Neutrophil (primary cell): ENCODE data around the gene PACRGL.

Experiments used
- H3K27ac ChIP-seq: fragments of 200-600 bp; sonication (generic); 2 replicates; pipeline ENCODE4 v1.5.1; 2016; ENCODE audit warnings: mild to moderate bottlenecking, moderate library complexity
- H3K27me3 ChIP-seq: fragments of 200-600 bp; sonication (generic); 2 replicates; pipeline ENCODE4 v1.6.0; 2016; ENCODE audit warnings: mild to moderate bottlenecking
- H3K36me3 ChIP-seq: fragments of 200-600 bp; sonication (generic); 2 replicates; pipeline ENCODE4 v1.5.1; 2017
- H3K4me1 ChIP-seq, 2 experiments: fragments of 200-600 bp in 1 of 2; sonication (generic) in 1 of 2; 1 replicate in 1 of 2; 2 replicates in 1 of 2; pipeline versions ENCODE4 v1.5.1 to v1.6.1; 2013 to 2016; ENCODE audit warnings: low read depth in 1 of 2, low read length in 1 of 2, mild to moderate bottlenecking in 1 of 2, moderate library complexity in 1 of 2; ENCODE audit not compliant: control insufficient read depth in 1 of 2, insufficient read depth in 1 of 2
- H3K4me3 ChIP-seq, 2 experiments: fragments of 200-600 bp in 1 of 2; sonication (generic) in 1 of 2; 1 replicate in 1 of 2; 2 replicates in 1 of 2; pipeline ENCODE4 v1.5.1; 2013 to 2016; ENCODE audit warnings: low read depth in 1 of 2, low read length in 1 of 2, mild to moderate bottlenecking in 1 of 2, moderate library complexity in 1 of 2
- H3K9me3 ChIP-seq: fragments of 200-600 bp; sonication (generic); 2 replicates; pipeline ENCODE4 v1.5.1; 2016
- CTCF ChIP-seq: fragments of 200-600 bp; sonication (generic); IDR thresholded peaks from 2 replicates; pipeline ENCODE4 v1.5.1; 2016; ENCODE audit warnings: antibody characterized with exemption

Gene PACRGL

DNA sequence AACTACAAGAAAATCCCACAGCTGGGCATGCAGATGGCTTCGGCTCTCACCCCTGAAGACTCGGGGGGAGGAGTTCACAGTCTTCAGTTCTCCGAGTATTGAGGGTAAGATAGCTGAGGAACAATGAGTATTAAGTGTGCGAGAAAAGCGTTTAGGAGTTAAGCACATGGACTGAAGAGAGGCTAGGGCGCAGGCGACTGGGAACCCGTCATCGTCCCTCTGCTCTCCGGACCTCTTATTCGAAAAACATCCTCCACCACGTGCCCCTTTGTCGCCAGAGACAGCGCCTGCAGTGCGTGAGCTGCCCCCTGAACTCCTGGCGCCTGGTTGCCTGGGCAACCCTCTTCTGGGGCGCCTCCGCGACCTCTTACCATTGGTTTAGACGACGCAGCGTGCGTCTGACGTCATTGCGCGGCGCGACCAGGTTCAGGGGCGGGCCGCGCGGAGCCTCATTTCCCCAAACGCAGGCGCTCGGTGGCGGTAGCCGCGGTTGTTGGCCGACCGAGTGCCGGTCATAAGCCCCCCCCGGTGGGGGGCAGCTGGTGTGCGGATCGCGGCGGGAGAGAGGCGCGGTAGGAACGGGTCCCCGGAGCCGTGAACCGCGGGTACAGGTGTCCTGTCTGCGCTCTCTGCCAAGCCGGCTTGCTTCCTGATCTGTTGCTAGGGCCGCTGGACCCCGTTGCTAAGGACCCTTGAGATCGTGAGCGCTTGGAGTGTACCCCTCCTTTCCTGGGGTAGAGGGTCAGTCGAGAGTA lies at the start of gene PACRGL:
TSS of gene PACRGL (plus strand) at position 452 of the 755 bp plus-strand sequence. CDS start 4,024 bp downstream, outside the sequence.
- Histone ChIP-seq H3K4me3 (peak within 1 kb of the TSS; percentile 70 to 78), H3K9me3 (no peaks in the 10 kb centered on the region), H3K27ac (no peak within 1 kb of the TSS), H3K36me3 (peaks cover 7% of the 10 kb centered on the region), H3K4me1 (peaks cover 5 to 11% of the 10 kb centered on the region in 2 experiments), H3K27me3 (no peaks in the 10 kb centered on the region)
- TF ChIP-seq CTCF, result no peak

DNA sequence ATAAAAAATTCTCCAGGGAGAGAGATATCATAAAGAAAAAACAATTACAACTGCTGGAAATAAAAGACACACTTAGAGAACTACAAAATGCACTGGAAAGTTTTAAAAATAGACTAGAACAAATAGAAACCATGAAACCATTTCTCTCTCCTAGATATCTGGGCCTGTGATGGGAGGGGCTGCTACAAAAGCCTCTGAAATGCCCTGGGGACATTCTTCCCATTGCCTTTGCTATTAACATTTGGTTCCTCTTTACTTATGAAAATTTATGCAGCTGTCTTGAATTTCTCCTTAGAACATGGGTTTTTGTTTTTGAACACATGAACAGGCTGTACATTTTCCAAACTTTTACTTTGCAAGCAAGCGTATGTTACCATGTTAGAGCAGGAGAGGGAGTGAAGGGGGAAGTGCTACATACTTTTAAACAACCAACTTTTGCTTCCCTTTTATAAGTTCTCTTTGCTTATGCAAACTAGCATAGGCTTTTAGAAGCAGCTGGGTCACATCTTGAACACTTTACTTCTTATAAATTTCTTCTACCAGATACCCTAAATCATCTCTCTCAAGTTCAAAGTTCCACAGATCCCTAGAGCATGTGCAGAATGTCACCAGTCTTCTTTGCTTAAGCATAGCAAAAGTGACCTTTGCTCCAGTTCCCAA lies 47.9 kb upstream of the PACRGL start:
- TF ChIP-seq CTCF, result no peak
- no peaks in the 10 kb centered on the region for H3K36me3 ChIP-seq
- no peaks in the 10 kb centered on the region for H3K4me1 ChIP-seq
- H3K27ac ChIP-seq, result no peak overlapping the region
- no peak overlapping the region for H3K4me3 ChIP-seq
- no peaks in the 10 kb centered on the region for H3K9me3 ChIP-seq
- peaks cover 20% of the 10 kb centered on the region for H3K27me3 ChIP-seq

DNA sequence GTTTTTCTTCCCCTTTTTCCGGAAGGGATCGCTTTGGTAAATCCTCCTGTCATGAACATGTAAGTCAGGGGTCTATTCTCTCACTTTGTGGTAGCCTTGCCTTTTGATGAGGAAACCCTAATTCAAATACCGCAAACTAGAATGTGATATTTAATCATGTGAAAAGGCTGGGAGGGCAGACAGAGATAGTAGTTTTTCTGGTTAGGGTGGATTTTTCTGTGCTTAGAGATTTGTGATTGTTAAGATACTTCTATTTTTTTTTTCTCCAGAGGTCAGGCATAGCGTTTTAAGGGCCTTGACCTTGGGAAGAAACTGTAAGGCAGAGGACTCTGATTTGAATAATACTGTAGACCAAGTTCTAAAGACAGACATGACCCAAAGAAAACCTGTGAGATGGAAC lies 41.8 kb upstream of the PACRGL start:
- Histone ChIP-seq H3K4me1 (no peaks in the 10 kb centered on the region), H3K9me3 (no peaks in the 10 kb centered on the region), H3K27me3 (peaks cover 8% of the 10 kb centered on the region), H3K27ac (no peak overlapping the region), H3K36me3 (no peaks in the 10 kb centered on the region), H3K4me3 (no peak overlapping the region)
- no peak for TF ChIP-seq CTCF

GRCh38 chr4:20662851-20663250 lies 37.4 kb upstream of the PACRGL start:
- Histone ChIP-seq H3K36me3 (no peaks in the 10 kb centered on the region), H3K27ac (no peak overlapping the region), H3K4me3 (no peak overlapping the region), H3K9me3 (no peaks in the 10 kb centered on the region), H3K4me1 (no peaks in the 10 kb centered on the region), H3K27me3 (peaks cover 8% of the 10 kb centered on the region)
- no peak for TF ChIP-seq CTCF

DNA sequence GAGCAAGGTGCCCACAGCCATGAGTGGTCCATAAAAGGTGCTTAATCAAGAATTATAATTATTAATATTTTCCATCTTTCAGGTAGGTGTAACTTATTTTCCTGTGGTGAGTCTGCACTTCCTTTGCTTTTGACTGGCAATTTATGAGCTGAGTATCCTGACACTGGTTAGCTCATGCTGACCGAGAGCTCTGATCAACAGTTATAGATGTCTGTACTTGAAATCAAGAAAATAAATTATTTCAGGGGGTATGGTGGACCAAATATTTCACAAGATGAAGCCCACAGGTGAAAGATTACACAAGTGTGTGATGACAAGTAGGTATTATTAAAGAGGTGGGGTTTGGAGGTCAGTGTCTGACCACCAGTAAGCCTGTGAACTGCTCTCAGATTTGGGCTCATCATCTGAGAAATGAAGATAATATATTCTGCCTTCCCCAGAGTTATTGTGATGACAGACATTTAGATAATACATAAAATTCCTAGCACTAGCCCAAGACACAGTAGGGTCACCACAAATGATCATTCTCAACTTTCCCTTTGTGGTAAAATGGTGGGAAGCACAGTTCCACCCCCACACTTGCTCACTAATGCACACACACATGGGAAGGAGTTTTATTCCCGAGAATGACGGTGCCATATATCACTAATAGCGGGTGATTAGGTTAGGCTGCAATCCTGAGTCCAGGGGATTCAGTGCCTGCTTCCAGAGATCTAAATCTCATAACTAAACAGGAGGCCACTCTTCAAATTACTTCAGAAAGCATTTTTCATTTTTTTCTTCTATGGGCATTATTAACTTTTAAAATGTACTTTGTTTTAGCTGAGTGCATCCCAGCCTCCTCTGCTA lies 34.0 kb upstream of the PACRGL start:
- Histone ChIP-seq H3K36me3 (no peaks in the 10 kb centered on the region), H3K4me1 (no peaks in the 10 kb centered on the region), H3K9me3 (no peaks in the 10 kb centered on the region), H3K4me3 (no peak overlapping the region), H3K27ac (no peak overlapping the region), H3K27me3 (peaks cover 8% of the 10 kb centered on the region)
- no peak for TF ChIP-seq CTCF
